RKO (cell line): Measurements from ENCODE around the gene PEMT.
A peak's percentile ranks its signal among the peaks of the same experiment; 100 is the strongest.
"Not testable (repeated sequence)": the region's sequence is repeated elsewhere in the genome, so short reads cannot be mapped to it uniquely, and the experiment has no call there.

Experiments
- DNase-seq: peaks from one replicate; pipeline ENCODE4 v3.0.0-alpha.2; 2016; ENCODE audit warnings: low spot score

The PEMT gene

GRCh38 chr17:17591355-17592298, at the start of gene PEMT:
Gene PEMT, minus strand, starts transcription at chr17:17591708. Its CDS starts 82 bp downstream, at chr17:17591626.
- DNase-seq, result peak; percentile 99

- DNase-seq, result not testable (repeated sequence)
These were observed 48.3 kb upstream of the PEMT start for GRCh38 chr17:17639661-17640270.

- DNase-seq, result no peak
These were observed 47.0 kb upstream of the PEMT start for GRCh38 chr17:17638467-17638866.

GRCh38 chr17:17636272-17636885, 44.9 kb upstream of the PEMT start:
- no peak for DNase-seq

- DNase-seq, result not testable (repeated sequence)
These were observed 44.2 kb upstream of the PEMT start for GRCh38 chr17:17635537-17636271.

- no peak for DNase-seq
These were observed 43.6 kb upstream of the PEMT start for GRCh38 chr17:17635126-17635525.

- no peak for DNase-seq
These were observed 41.8 kb upstream of the PEMT start for GRCh38 chr17:17633310-17633709.

- not testable (repeated sequence) for DNase-seq
These were observed 41.2 kb upstream of the PEMT start for GRCh38 chr17:17632690-17633089.

- no peak for DNase-seq
These were observed 37.0 kb upstream of the PEMT start for GRCh38 chr17:17628388-17629008.

- DNase-seq, result no peak
These were observed 35.3 kb upstream of the PEMT start for GRCh38 chr17:17626840-17627239.

- DNase-seq, result no peak
These were observed 34.8 kb upstream of the PEMT start for GRCh38 chr17:17626151-17626805.

- DNase-seq, result no peak
These were observed 33.2 kb upstream of the PEMT start for GRCh38 chr17:17624741-17625140.

- no peak for DNase-seq
These were observed 32.4 kb upstream of the PEMT start for GRCh38 chr17:17623904-17624303.

GRCh38 chr17:17621254-17621653, 29.7 kb upstream of the PEMT start:
- DNase-seq, result no peak

GRCh38 chr17:17613708-17614114, 22.2 kb upstream of the PEMT start:
- peak; percentile 83 for DNase-seq

- DNase-seq, result no peak
These were observed 20.8 kb upstream of the PEMT start for GRCh38 chr17:17612085-17613022.

GRCh38 chr17:17609121-17609520, 17.6 kb upstream of the PEMT start:
- no peak for DNase-seq

- no peak for DNase-seq
These were observed 15.0 kb upstream of the PEMT start for GRCh38 chr17:17606416-17607000.

- no peak for DNase-seq
These were observed 14.2 kb upstream of the PEMT start for GRCh38 chr17:17605729-17606088.
